Measurements from ENCODE around the gene RBMS1.

GRCh38 chr2:160384791-160385190 is 108.8 kb downstream of the RBMS1 start:
- no peak for TF ChIP-seq EZH2 (IDR thresholded peaks at IDR 0.05; ENCODE audit: borderline replicate concordance, insufficient read depth, low read depth, low read length, poor library complexity, severe bottlenecking)
- TF ChIP-seq CTCF (IDR thresholded peaks at IDR 0.05) = no peak
